Activated CD4-positive, alpha-beta memory T cell treated with anti-CD3 and anti-CD28 coated beads, Interleukin-2, amount 10 ng/mL, durations not matched to agents 7 days and 5 days (primary cell): ENCODE results near the gene RAP1GAP2. TPM values are rescaled to one million over a fixed set of nuclear protein-coding genes. Genes with fewer than 3 reads are reported as not detected.
A peak's percentile ranks its signal among the peaks of the same experiment; 100 is the strongest.
"Not testable (repeated sequence)": the region's sequence is repeated elsewhere in the genome, so short reads cannot be mapped to it uniquely, and the experiment has no call there.

Experiments
- CTCF ChIA-PET: fragments of 350-600 bp; sonication (Branson Sonifier 250); formaldehyde crosslinking; loops from one replicate; lab custom pipeline; 2021; ENCODE audit warnings: antibody characterized with exemption, inconsistent platforms; lab: Charles Lee
- POLR2A ChIA-PET: fragments of 350-600 bp; sonication (Branson Sonifier 250); formaldehyde crosslinking; loops from one replicate; lab custom pipeline; 2021; ENCODE audit warnings: antibody characterized with exemption; lab: Charles Lee
- DNase-seq: peaks from one replicate; pipeline ENCODE4 v3.0.0-alpha.2; 2020
- H3K27ac Mint-ChIP-seq: one replicate; pipeline ENCODE4 v1.8.0; 2021; ENCODE audit warnings: mild to moderate bottlenecking, mixed read lengths
- H3K27me3 Mint-ChIP-seq: one replicate; pipeline ENCODE4 v1.8.0; 2021; ENCODE audit warnings: mixed read lengths
- H3K36me3 Mint-ChIP-seq: one replicate; pipeline ENCODE4 v1.8.0; 2021; ENCODE audit warnings: low read depth, mixed read lengths
- H3K4me1 Mint-ChIP-seq: one replicate; pipeline ENCODE4 v1.8.0; 2021; ENCODE audit warnings: mixed read lengths
- H3K4me3 Mint-ChIP-seq: one replicate; pipeline ENCODE4 v1.8.0; 2021; ENCODE audit warnings: mild to moderate bottlenecking, mixed read lengths
- H3K9me3 Mint-ChIP-seq: one replicate; pipeline ENCODE4 v1.8.0; 2021; ENCODE audit warnings: mixed read lengths
- total RNA-seq, 2 experiments: library from RNA; stranded (reverse); gene quantifications; one replicate each; pipeline ENCODE4 v1.2.3, GENCODE V29; 2021

RAP1GAP2 gene
- total RNA-seq, 2 experiments from 2014 or later, result 36.7 to 39.8 TPM

DNA sequence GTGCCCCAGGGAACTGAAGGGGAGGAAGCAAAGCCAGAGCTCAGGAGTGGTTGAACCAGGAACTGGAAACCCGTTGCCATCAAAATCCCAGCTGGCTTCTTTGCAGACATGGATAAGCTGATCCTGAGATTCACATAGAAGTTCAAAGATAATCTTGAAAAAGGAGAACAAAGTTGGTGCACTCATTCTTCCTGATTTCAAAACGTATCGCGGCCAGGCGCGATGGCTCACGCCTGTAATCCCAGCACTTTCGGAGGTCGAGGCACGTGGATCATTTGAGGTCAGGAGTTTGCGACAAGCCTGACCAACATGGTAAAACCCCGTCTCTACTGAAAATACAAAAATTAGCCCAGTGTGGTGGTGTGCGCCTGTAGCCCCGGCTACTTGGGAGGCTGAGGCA, 7.1 kb downstream of the RAP1GAP2 start:
- H3K4me3 Mint-ChIP-seq, result no peak overlapping the region
- peaks cover 38% of the 10 kb centered on the region for H3K4me1 Mint-ChIP-seq
- no peak for DNase-seq
- H3K27me3 Mint-ChIP-seq, result peaks cover 7% of the 10 kb centered on the region
- CTCF ChIA-PET, result interaction anchor here (1.4 kb wide), 1 partner anchor 11 kb away, joined by 3 read pairs; no protein-coding TSS in a partner anchor
- POLR2A ChIA-PET, result interaction anchor here (2.7 kb wide), 1 partner anchor 12 kb away, joined by 19 read pairs; no protein-coding TSS in a partner anchor
- no peaks in the 10 kb centered on the region for H3K9me3 Mint-ChIP-seq
- peaks cover 66% of the 10 kb centered on the region for H3K36me3 Mint-ChIP-seq
- no peak overlapping the region for H3K27ac Mint-ChIP-seq

DNA sequence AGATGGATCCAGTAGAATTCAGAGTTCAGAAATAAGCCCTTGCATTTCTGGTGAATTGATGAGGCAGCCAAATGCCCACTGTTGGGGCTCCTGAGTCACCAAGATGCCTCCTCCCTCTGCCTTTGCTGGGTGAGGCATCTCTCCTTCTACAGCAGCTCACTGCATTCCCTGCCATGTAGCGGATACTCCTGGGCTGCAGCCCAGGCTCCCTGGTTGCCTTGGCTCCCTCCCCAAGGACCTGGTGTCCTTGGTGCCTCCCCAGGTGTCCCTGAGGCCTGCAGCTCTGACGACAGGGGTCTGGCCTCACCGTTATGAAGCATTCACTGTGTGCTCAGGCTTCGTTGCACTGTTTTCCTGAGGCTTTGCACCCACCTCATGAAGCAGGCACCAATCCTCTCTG, 7.7 kb downstream of the RAP1GAP2 start:
- POLR2A ChIA-PET, result no interaction called here
- no peak overlapping the region for H3K27ac Mint-ChIP-seq
- H3K27me3 Mint-ChIP-seq, result peaks cover 6% of the 10 kb centered on the region

GRCh38 chr17:2804912-2805311, 8.7 kb downstream of the RAP1GAP2 start:
- Mint-ChIP-seq H3K4me1 (peaks cover 24% of the 10 kb centered on the region), H3K9me3 (no peaks in the 10 kb centered on the region), H3K27ac (no peak overlapping the region), H3K36me3 (peaks cover 62% of the 10 kb centered on the region), H3K27me3 (peaks cover 5% of the 10 kb centered on the region), H3K4me3 (no peak overlapping the region)
- POLR2A ChIA-PET, result interaction anchor here (1.5 to 1.9 kb wide), 2 partner anchors 9 to 10 kb away, joined by 7 to 10 read pairs; partner anchors contain the start of gene RAP1GAP2
- no peak for DNase-seq
- CTCF ChIA-PET, result no interaction called here

More for the DNA sequence above, 7.7 kb downstream of the RAP1GAP2 start:
- no peak for DNase-seq
- H3K36me3 Mint-ChIP-seq, result peaks cover 68% of the 10 kb centered on the region
- peaks cover 33% of the 10 kb centered on the region for H3K4me1 Mint-ChIP-seq
- H3K4me3 Mint-ChIP-seq, result no peak overlapping the region
- no peaks in the 10 kb centered on the region for H3K9me3 Mint-ChIP-seq
- CTCF ChIA-PET, result interaction anchor here (1.4 kb wide), 1 partner anchor 10 kb away, joined by 3 read pairs; no protein-coding TSS in a partner anchor

GRCh38 chr17:2805961-2806360, 9.7 kb downstream of the RAP1GAP2 start:
- Mint-ChIP-seq H3K27me3 (peaks cover 8% of the 10 kb centered on the region), H3K9me3 (no peaks in the 10 kb centered on the region), H3K4me1 (peaks cover 22% of the 10 kb centered on the region), H3K36me3 (peaks cover 57% of the 10 kb centered on the region), H3K27ac (no peak overlapping the region), H3K4me3 (no peak overlapping the region)
- no peak for DNase-seq
- CTCF ChIA-PET, result interaction anchor here (0.9 to 1.3 kb wide), 2 partner anchors 8 to 20 kb away, joined by 3 to 5 read pairs; no protein-coding TSS in a partner anchor
- POLR2A ChIA-PET, result interaction anchor here (1.5 to 1.9 kb wide), 2 partner anchors 9 to 10 kb away, joined by 7 to 10 read pairs; partner anchors contain the start of gene RAP1GAP2

DNA sequence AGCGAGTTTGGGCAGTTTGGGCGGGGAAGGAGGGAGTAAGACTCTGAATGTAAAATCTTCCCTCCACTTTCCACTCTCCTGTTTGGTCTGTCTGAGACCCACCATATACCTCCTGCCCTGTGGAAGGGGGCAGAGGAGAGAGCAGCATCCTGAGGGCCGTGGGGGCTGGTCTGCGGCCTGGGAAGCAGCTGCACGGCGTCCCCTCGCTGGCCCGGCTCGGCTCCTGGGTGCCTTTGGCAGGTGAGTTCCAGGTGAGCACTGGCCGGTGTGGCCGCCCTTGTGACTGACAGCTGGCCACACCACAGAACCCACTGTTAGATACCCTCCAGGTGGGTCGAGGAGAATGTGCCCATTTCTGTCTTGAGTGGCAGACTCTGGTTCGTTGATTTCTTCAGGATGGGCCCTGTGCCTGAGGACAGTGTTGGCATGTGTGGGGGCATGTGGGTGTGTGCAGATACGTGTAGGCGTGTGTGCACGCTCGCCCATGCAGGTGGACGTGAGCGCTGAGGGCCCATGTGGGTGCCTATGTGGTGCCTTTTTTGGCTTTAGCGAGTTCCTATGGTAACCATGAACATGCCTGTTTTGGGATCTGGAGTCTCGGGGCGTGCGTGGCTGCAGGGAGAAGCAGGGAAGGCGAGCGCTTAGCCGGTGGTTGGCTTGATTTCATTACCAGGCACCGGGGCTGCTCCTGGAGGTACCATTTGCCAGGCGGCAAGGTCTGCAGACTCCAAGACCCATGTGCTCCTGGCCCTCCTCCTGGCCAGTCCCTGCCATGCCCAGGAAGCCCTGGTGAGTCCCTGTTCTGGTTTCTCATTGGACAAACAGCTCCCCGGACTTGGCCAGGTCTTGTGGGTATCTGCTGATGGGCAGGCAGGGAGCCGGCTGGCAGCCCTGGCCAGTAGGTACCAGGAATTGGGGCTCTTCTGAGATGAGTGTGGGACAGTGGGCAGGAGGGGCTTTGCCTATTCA, 12.4 kb downstream of the RAP1GAP2 start:
- DNase-seq, result no peak
- H3K4me3 Mint-ChIP-seq, result no peak overlapping the region
- H3K27me3 Mint-ChIP-seq, result peaks cover 18% of the 10 kb centered on the region
- no peak overlapping the region for H3K27ac Mint-ChIP-seq
- peaks cover 49% of the 10 kb centered on the region for H3K36me3 Mint-ChIP-seq
- H3K4me1 Mint-ChIP-seq, result peaks cover 32% of the 10 kb centered on the region
- ChIA-PET CTCF (interaction anchor here (1.2 kb wide), 1 partner anchor 20 kb away, joined by 3 read pairs; no protein-coding TSS in a partner anchor), POLR2A (no interaction called here)
- no peaks in the 10 kb centered on the region for H3K9me3 Mint-ChIP-seq

DNA sequence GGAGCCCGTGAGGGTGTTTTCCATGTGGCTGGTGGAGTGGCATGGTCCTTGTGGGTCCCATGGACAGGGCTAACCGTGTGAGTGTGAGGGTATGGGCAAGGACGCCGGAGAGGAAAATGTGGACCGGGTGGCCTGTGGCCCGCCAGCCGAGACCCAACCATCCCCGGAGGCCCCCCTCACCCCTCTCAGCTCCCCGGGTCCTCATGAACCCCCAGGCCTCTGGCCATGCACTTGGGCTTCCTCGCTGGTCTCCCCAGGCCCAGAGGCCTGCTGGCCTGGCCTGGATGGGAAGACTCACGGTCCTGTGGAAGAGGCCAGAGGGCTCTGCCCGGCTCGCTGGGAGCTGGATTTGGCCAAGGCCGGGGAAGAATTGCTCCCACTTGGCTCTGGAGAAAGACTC, 13.1 kb downstream of the RAP1GAP2 start:
- ChIA-PET CTCF (no interaction called here), POLR2A (interaction anchor here (7.4 kb wide), 1 partner anchor 17 kb away, joined by 346 read pairs; the partner anchor contains the start of gene RAP1GAP2)
- peaks cover 22% of the 10 kb centered on the region for H3K27me3 Mint-ChIP-seq
- H3K4me1 Mint-ChIP-seq, result peaks cover 38% of the 10 kb centered on the region
- DNase-seq, result no peak
- H3K36me3 Mint-ChIP-seq, result peaks cover 49% of the 10 kb centered on the region
- no peak overlapping the region for H3K27ac Mint-ChIP-seq
- H3K4me3 Mint-ChIP-seq, result no peak overlapping the region
- H3K9me3 Mint-ChIP-seq, result no peaks in the 10 kb centered on the region

DNA sequence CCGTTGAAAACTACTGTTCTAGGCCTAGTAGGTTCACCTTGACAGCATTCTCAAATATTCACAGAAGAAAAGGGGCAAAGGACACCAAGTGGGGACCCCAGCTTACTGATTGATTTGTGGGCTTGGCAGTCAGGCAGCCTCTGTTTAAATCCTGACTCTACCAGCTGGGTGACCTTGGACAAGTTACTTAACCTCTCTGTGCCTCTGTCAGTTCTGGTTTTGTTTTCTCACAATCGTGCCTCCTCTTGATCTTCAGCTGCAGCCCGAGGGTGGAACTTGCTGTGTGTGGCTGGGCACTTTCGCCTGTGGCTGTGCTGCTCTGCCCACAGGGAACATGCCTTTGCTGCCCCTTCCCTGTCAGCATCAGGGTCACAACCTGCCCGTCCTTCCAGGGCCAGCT, 17.8 kb downstream of the RAP1GAP2 start:
- Mint-ChIP-seq H3K4me1 (peaks cover 48% of the 10 kb centered on the region), H3K36me3 (peaks cover 27% of the 10 kb centered on the region), H3K27ac (peak overlapping the region; percentile 93), H3K27me3 (peaks cover 21% of the 10 kb centered on the region), H3K9me3 (no peaks in the 10 kb centered on the region), H3K4me3 (peak overlapping the region; percentile 72)
- no peak for DNase-seq
- POLR2A ChIA-PET, result interaction anchor here (1.0 to 7.4 kb wide), 17 partner anchors 8 to 1097 kb away, joined by 3 to 346 read pairs (median 6); partner anchors contain the start of genes CTNS, RAP1GAP2 and SHPK
- CTCF ChIA-PET, result interaction anchor here (0.7 to 3.5 kb wide), 16 partner anchors 8 to 432 kb away, joined by 3 to 137 read pairs (median 4); partner anchors contain the start of genes METTL16, PAFAH1B1 and RAP1GAP2

DNA sequence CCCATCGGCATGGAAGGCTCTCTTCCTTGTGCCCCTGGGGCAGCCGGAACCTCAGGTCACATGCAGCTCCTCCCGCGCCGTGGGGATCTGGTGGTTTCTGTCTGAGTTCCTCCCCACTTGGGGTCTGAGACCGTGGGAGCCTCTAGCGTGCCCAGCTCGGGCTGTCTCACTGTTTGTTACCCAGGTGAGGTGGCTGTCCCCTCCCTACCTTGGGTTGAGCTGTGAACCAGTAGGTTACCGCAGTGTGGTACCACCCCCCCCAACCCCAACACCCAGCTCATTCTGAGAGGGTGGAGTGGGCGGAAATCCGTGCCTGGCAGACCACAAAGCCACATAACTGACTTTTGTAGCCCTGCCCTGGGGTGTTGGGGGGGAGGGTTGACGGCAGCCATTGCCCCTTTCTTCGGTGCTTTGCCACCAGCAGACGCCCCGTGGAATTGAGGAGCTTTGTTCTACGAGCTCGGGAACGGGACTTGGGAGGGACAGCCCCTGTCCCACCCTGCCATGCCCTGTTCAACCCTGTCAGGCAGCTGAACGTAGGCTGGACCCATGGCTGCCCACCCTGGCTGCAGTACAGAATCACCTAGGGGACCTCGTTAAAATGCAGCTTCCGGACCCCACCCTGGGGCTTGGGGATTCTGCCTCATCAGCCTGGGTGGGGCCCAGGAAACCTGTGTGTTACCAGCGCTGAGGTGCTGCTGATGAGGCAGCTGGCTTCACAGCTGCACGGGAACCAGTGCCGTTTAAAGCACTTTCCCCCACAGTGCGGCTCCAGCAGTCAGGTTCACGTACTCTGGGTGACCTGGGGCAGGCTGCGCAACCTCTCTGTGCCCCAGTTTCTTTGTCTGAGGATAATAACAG, 18.5 kb downstream of the RAP1GAP2 start:
- no peaks in the 10 kb centered on the region for H3K9me3 Mint-ChIP-seq

DNA sequence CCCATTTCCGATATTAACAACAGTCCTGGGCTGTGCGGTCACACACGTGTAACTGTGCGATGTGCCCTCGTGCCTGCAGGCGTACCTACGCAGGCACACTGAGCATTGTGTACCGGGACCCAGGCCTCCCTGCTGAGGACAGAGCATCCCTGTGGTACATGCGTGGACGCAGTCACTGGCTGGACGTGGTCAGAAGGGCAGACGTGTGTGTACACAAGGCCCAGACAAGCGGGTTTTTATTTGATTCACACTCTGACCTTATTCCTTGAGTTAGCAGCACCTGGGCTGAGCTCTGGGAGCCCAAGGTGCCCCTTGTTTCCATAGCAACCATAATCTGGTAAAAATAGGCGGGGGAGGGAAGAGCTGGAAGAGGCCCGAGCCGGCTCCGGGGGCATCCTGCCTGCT, 19.5 kb downstream of the RAP1GAP2 start:
- Mint-ChIP-seq H3K36me3 (peaks cover 30% of the 10 kb centered on the region), H3K27ac (peak overlapping the region; percentile 10), H3K4me3 (no peak overlapping the region), H3K9me3 (no peaks in the 10 kb centered on the region), H3K27me3 (peaks cover 24% of the 10 kb centered on the region), H3K4me1 (peaks cover 53% of the 10 kb centered on the region)
- no peak for DNase-seq
- ChIA-PET CTCF (interaction anchor here (3.0 to 3.5 kb wide), 2 partner anchors 10 to 23 kb away, joined by 39 to 137 read pairs; partner anchors contain the start of gene RAP1GAP2), POLR2A (interaction anchor here (2.2 to 7.4 kb wide), 4 partner anchors 13 to 423 kb away, joined by 8 to 346 read pairs (median 14); partner anchors contain the start of gene RAP1GAP2)

More for the DNA sequence above, 18.5 kb downstream of the RAP1GAP2 start:
- ChIA-PET POLR2A (interaction anchor here (0.8 to 7.4 kb wide), 19 partner anchors 9 to 1098 kb away, joined by 3 to 346 read pairs (median 5); partner anchors contain the start of genes CTNS, RAP1GAP2 and SHPK), CTCF (interaction anchor here (0.7 to 3.5 kb wide), 16 partner anchors 9 to 432 kb away, joined by 3 to 137 read pairs (median 4); partner anchors contain the start of genes METTL16, PAFAH1B1 and RAP1GAP2)
- peak overlapping the region; percentile 93 for H3K27ac Mint-ChIP-seq
- H3K27me3 Mint-ChIP-seq, result peaks cover 22% of the 10 kb centered on the region
- DNase-seq, result peak; percentile 98
- peaks cover 51% of the 10 kb centered on the region for H3K4me1 Mint-ChIP-seq
- H3K36me3 Mint-ChIP-seq, result peaks cover 28% of the 10 kb centered on the region
- H3K4me3 Mint-ChIP-seq, result peak overlapping the region; percentile 72

GRCh38 chr17:2816688-2817087, 20.4 kb downstream of the RAP1GAP2 start:
- ChIA-PET POLR2A (interaction anchor here (7.4 kb wide), 1 partner anchor 24 kb away, joined by 346 read pairs; the partner anchor contains the start of gene RAP1GAP2), CTCF (interaction anchor here (3.5 kb wide), 1 partner anchor 9 kb away, joined by 39 read pairs; no protein-coding TSS in a partner anchor)

GRCh38 chr17:2819294-2819693, 23.1 kb downstream of the RAP1GAP2 start:
- H3K4me3 Mint-ChIP-seq, DNase-seq, POLR2A ChIA-PET, H3K9me3 Mint-ChIP-seq, H3K27ac Mint-ChIP-seq: not testable (repeated sequence)
- peaks cover 10% of the 10 kb centered on the region for H3K27me3 Mint-ChIP-seq
- H3K4me1 Mint-ChIP-seq, result peaks cover 32% of the 10 kb centered on the region
- H3K36me3 Mint-ChIP-seq, result peaks cover 19% of the 10 kb centered on the region
- CTCF ChIA-PET, result interaction anchor here (0.7 kb wide), 1 partner anchor 194 kb away, joined by 3 read pairs; no protein-coding TSS in a partner anchor

More at GRCh38 chr17:2816688-2817087, 20.4 kb downstream of the RAP1GAP2 start:
- Mint-ChIP-seq H3K36me3 (peaks cover 27% of the 10 kb centered on the region), H3K4me1 (peaks cover 49% of the 10 kb centered on the region), H3K9me3 (no peaks in the 10 kb centered on the region), H3K27me3 (peaks cover 21% of the 10 kb centered on the region), H3K27ac (no peak overlapping the region), H3K4me3 (no peak overlapping the region)
- no peak for DNase-seq
